ENCODE measurements around the gene M1AP.

DNA sequence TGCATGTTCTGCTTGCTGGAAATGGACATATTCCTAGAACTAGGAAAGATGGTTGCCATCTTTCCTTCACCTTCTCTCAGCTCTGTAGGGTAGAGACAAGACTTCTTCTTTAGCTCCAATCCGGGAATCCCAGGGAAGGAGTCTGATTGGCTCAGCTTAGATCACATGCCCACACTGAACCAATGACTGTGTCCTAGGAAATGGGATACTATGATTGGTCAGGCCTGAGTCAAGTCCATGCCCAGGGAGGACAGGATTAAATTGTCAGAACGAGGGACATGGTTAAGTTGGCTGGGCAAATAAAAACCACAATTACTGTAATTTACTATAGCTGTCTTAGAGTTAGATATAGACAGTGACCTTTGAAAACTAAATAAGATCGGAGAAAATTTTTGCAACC is 37.3 kb upstream of the M1AP start:
- no peak for TF ChIP-seq POLR2A (IDR thresholded peaks at IDR 0.05)
- TF ChIP-seq, protein P1, sequence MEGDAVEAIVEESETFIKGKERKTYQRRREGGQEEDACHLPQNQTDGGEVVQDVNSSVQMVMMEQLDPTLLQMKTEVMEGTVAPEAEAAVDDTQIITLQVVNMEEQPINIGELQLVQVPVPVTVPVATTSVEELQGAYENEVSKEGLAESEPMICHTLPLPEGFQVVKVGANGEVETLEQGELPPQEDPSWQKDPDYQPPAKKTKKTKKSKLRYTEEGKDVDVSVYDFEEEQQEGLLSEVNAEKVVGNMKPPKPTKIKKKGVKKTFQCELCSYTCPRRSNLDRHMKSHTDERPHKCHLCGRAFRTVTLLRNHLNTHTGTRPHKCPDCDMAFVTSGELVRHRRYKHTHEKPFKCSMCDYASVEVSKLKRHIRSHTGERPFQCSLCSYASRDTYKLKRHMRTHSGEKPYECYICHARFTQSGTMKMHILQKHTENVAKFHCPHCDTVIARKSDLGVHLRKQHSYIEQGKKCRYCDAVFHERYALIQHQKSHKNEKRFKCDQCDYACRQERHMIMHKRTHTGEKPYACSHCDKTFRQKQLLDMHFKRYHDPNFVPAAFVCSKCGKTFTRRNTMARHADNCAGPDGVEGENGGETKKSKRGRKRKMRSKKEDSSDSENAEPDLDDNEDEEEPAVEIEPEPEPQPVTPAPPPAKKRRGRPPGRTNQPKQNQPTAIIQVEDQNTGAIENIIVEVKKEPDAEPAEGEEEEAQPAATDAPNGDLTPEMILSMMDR (IDR thresholded peaks at IDR 0.05), result no peak

Data from thyroid gland (tissue), 4 donors.